ENCODE results near the gene MYOM3. TPM values are rescaled to one million over a fixed set of nuclear protein-coding genes. Genes with fewer than 3 reads are reported as not detected.

The MYOM3 gene
- total RNA-seq, 1 experiment from 2014 or later, result 0.04 TPM

GRCh38 chr1:24127134-24127800 is 15.3 kb upstream of the MYOM3 start:
- intact Hi-C loops (cut with micrococcal nuclease), result no loop called here
- Histone ChIP-seq H3K9me3 (ENCODE audit: low read length) (no peaks in the 10 kb centered on the region), H4K20me1 (ENCODE audit: low read length) (no peaks in the 10 kb centered on the region), H3K4me1 (ENCODE audit: insufficient read depth, low read length) (no peaks in the 10 kb centered on the region), H3K9me2 (replicated peaks; ENCODE audit: low read length) (no peaks in the 10 kb centered on the region), H3F3A (ENCODE audit: low read length, unreplicated experiment) (no peaks in the 10 kb centered on the region), H3K27ac (ENCODE audit: low read length) (no peak overlapping the region), H3K79me2 (ENCODE audit: low read length) (no peaks in the 10 kb centered on the region), H3K27me3 (ENCODE audit: low read length) (no peaks in the 10 kb centered on the region), H3K4me3 (ENCODE audit: low read length) (no peak overlapping the region), H2AFZ (ENCODE audit: low read length) (no peak overlapping the region), H3K9ac (ENCODE audit: low read length) (no peak overlapping the region), H3K4me2 (ENCODE audit: low read length) (no peak overlapping the region), H3K36me3 (ENCODE audit: low read depth, low read length) (no peaks in the 10 kb centered on the region; the same call in 1 of the 2 replicates)
- no TSS peak for BruUV-seq (replicated peaks)
- DNase-seq, result no peak
- CTCF ChIA-PET, result interaction anchor here (0.6 kb wide), 1 partner anchor 56 kb away, joined by 5 read pairs; no protein-coding TSS in a partner anchor
- POLR2A ChIA-PET (ENCODE audit: unreplicated experiment), result no interaction called here
- ATAC-seq, result no peak
- TF ChIP-seq, protein P1, sequence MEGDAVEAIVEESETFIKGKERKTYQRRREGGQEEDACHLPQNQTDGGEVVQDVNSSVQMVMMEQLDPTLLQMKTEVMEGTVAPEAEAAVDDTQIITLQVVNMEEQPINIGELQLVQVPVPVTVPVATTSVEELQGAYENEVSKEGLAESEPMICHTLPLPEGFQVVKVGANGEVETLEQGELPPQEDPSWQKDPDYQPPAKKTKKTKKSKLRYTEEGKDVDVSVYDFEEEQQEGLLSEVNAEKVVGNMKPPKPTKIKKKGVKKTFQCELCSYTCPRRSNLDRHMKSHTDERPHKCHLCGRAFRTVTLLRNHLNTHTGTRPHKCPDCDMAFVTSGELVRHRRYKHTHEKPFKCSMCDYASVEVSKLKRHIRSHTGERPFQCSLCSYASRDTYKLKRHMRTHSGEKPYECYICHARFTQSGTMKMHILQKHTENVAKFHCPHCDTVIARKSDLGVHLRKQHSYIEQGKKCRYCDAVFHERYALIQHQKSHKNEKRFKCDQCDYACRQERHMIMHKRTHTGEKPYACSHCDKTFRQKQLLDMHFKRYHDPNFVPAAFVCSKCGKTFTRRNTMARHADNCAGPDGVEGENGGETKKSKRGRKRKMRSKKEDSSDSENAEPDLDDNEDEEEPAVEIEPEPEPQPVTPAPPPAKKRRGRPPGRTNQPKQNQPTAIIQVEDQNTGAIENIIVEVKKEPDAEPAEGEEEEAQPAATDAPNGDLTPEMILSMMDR (conservative IDR thresholded peaks at IDR 0.05; ENCODE audit: low read depth, low read length), result no peak
- TF ChIP-seq EZH2phosphoT487 (IDR thresholded peaks at IDR 0.05; ENCODE audit: borderline replicate concordance, low read length) (no peak), EZH2 (IDR thresholded peaks at IDR 0.05; ENCODE audit: low read length, unreplicated experiment) (no peak)

- no peaks in the 10 kb centered on the region for H3F3A ChIP-seq (ENCODE audit: low read length, unreplicated experiment)
- intact Hi-C loops (cut with micrococcal nuclease), result no loop called here
- no peaks in the 10 kb centered on the region for H4K20me1 ChIP-seq (ENCODE audit: low read length)
- DNase-seq (no peak), ATAC-seq (no peak)
- no peaks in the 10 kb centered on the region for H3K4me1 ChIP-seq (ENCODE audit: insufficient read depth, low read length)
- TF ChIP-seq EZH2phosphoT487 (IDR thresholded peaks at IDR 0.05; ENCODE audit: borderline replicate concordance, low read length) (no peak), EZH2 (IDR thresholded peaks at IDR 0.05; ENCODE audit: low read length, unreplicated experiment) (no peak)
- TF ChIP-seq, protein P1 (conservative IDR thresholded peaks at IDR 0.05; ENCODE audit: low read depth, low read length), result no peak
- BruUV-seq (replicated peaks), result no TSS peak
- POLR2A ChIA-PET (ENCODE audit: unreplicated experiment), result no interaction called here
- H3K27ac ChIP-seq (ENCODE audit: low read length), result no peak overlapping the region
- H3K9me3 ChIP-seq (ENCODE audit: low read length), result no peaks in the 10 kb centered on the region
- no peak overlapping the region for H3K4me2 ChIP-seq (ENCODE audit: low read length)
- H3K79me2 ChIP-seq (ENCODE audit: low read length), result no peaks in the 10 kb centered on the region
- no peak overlapping the region for H3K9ac ChIP-seq (ENCODE audit: low read length)
- CTCF ChIA-PET, result no interaction called here
- no peak overlapping the region for H2AFZ ChIP-seq (ENCODE audit: low read length)
- H3K27me3 ChIP-seq (ENCODE audit: low read length), result no peaks in the 10 kb centered on the region
- H3K4me3 ChIP-seq (ENCODE audit: low read length), result no peak overlapping the region
- no peaks in the 10 kb centered on the region for H3K9me2 ChIP-seq (replicated peaks; ENCODE audit: low read length)
- no peaks in the 10 kb centered on the region; the same call in 1 of the 2 replicates for H3K36me3 ChIP-seq (ENCODE audit: low read depth, low read length)
Measured at GRCh38 chr1:24126672-24127023, 14.7 kb upstream of the MYOM3 start.

DNA sequence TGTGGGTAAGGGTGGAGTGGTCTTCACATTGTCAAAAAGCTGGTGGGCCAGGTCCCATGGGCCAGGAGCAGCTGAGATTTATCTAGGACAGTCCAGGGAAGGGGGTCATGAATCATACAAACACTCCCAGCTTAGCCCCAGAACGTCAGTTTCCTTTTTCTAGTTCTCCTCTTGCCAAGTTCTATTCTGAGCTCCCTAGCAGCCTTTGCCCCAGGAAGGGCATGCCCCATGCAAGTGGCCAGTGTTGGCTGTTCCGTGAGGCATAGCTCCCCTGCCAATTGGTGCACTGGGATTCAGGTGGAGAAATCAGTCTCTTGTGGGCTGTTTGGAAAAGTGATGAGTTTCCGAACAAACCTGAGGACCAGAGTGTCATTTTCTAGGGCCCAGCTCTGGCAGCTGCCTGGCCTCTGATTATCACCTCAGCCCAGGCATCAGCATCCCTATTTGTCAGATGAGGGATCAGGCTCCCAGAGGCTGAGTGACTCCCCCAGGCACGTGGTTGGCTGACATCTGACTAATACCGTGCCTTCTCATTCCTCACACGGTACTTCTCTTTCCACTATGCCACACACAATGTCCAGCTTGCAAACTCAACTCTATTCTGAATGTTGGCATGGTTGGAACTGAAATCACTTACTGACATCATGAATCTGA is 14.2 kb upstream of the MYOM3 start:
- intact Hi-C loops (cut with micrococcal nuclease), result no loop called here
- Histone ChIP-seq H3K9me2 (replicated peaks; ENCODE audit: low read length) (no peaks in the 10 kb centered on the region), H3K36me3 (ENCODE audit: low read depth, low read length) (no peaks in the 10 kb centered on the region; the same call in 1 of the 2 replicates), H3K27me3 (ENCODE audit: low read length) (no peaks in the 10 kb centered on the region), H2AFZ (ENCODE audit: low read length) (no peak overlapping the region), H3K4me1 (ENCODE audit: insufficient read depth, low read length) (no peaks in the 10 kb centered on the region), H3K9ac (ENCODE audit: low read length) (no peak overlapping the region), H3K4me3 (ENCODE audit: low read length) (no peak overlapping the region), H3K79me2 (ENCODE audit: low read length) (no peaks in the 10 kb centered on the region), H3K27ac (ENCODE audit: low read length) (no peak overlapping the region), H3K4me2 (ENCODE audit: low read length) (no peak overlapping the region), H3K9me3 (ENCODE audit: low read length) (no peaks in the 10 kb centered on the region), H4K20me1 (ENCODE audit: low read length) (no peaks in the 10 kb centered on the region), H3F3A (ENCODE audit: low read length, unreplicated experiment) (no peaks in the 10 kb centered on the region)
- BruUV-seq (replicated peaks), result no TSS peak
- ATAC-seq (no peak), DNase-seq (no peak)
- ChIA-PET CTCF (no interaction called here), POLR2A (ENCODE audit: unreplicated experiment) (no interaction called here)
- TF ChIP-seq, protein P1 (conservative IDR thresholded peaks at IDR 0.05; ENCODE audit: low read depth, low read length), result no peak
- TF ChIP-seq EZH2phosphoT487 (IDR thresholded peaks at IDR 0.05; ENCODE audit: borderline replicate concordance, low read length), result no peak
- no peak for TF ChIP-seq EZH2 (IDR thresholded peaks at IDR 0.05; ENCODE audit: low read length, unreplicated experiment)

Data from PC-3 (cell line).